Tibial nerve (tissue), 4 donors: ENCODE results near the gene DKC1.

Source experiments
- CTCF ChIP-seq, 5 experiments: fragments of 200-600 bp in 3 of 5; fragments of 450-650 bp in 2 of 5; sonication (generic) in 3 of 5; IDR thresholded peaks; one replicate each; pipeline ENCODE4 v1.5.1; 2016 to 2019; ENCODE audit warnings: antibody characterized with exemption in 5 of 5, mild to moderate bottlenecking in 3 of 5, moderate library complexity in 2 of 5
- EP300 ChIP-seq, 2 donors: sonication (generic); formaldehyde crosslinking; IDR thresholded peaks; one replicate each; pipeline ENCODE4 v1.6.1; 2017; ENCODE audit warnings: antibody characterized with exemption in 2 of 2, mild to moderate bottlenecking in 1 of 2
- POLR2A ChIP-seq, 2 donors: fragments of 450-650 bp; IDR thresholded peaks; one replicate each; pipeline ENCODE4 v1.6.1; 2017; ENCODE audit warnings: antibody characterized with exemption in 2 of 2, mild to moderate bottlenecking in 2 of 2, moderate library complexity in 2 of 2

- TF ChIP-seq CTCF (IDR thresholded peaks at IDR 0.05) (no peak), POLR2A (IDR thresholded peaks at IDR 0.05) (no peak), EP300 (IDR thresholded peaks at IDR 0.05) (no peak)
These were observed 10.9 kb upstream of the DKC1 start for GRCh38 chrX:154751669-154752271.
